ENCODE results near the gene NIBAN1. TPM values are rescaled to one million over a fixed set of nuclear protein-coding genes. Genes with fewer than 3 reads are reported as not detected.

Gene NIBAN1
- total RNA-seq, 1 experiment from 2014 or later, result 8.1 TPM

GRCh38 chr1:184974837-184975115, 468 bp upstream of the NIBAN1 start:
- ATAC-seq, result no peak

GRCh38 chr1:184973272-184974055, 844 bp downstream of the NIBAN1 start:
- ChIA-PET POLR2A (interaction anchor here (1.2 to 1.4 kb wide), 2 partner anchors 168 to 178 kb away, joined by 3 to 4 read pairs; no protein-coding TSS in a partner anchor), CTCF (interaction anchor here (1.1 to 3.2 kb wide), 6 partner anchors 9 to 197 kb away, joined by 3 to 16 read pairs (median 8); no protein-coding TSS in a partner anchor)
- peaks cover 59% of the 10 kb centered on the region for H3K27me3 Mint-ChIP-seq (ENCODE audit: low read depth)
- no peak for TF ChIP-seq NR1H2 (CRISPR knock-in tag; IDR thresholded peaks at IDR 0.05)
- TF ChIP-seq MYBL2 (CRISPR knock-in tag; IDR thresholded peaks at IDR 0.05), result no peak
- TF ChIP-seq ZNF263 (CRISPR knock-in tag; IDR thresholded peaks at IDR 0.05; ENCODE audit: low read depth), result no peak
- TF ChIP-seq ESRRA (CRISPR knock-in tag; IDR thresholded peaks at IDR 0.05; ENCODE audit: borderline replicate concordance), result no peak
- 0 out of 2 replicates have a peak, but pooled peaks have one; percentile 26 for TF ChIP-seq ARID4B (CRISPR knock-in tag; IDR thresholded peaks at IDR 0.05; ENCODE audit: borderline replicate concordance)
- no peak for TF ChIP-seq ZNF512 (CRISPR knock-in tag; IDR thresholded peaks at IDR 0.05; ENCODE audit: borderline replicate concordance)
- TF ChIP-seq JUN (CRISPR knock-in tag; IDR thresholded peaks at IDR 0.05), result no peak; the same call in 1 of the 2 replicates

More at GRCh38 chr1:184974837-184975115, 468 bp upstream of the NIBAN1 start:
- TF ChIP-seq NR2C2 (CRISPR knock-in tag; IDR thresholded peaks at IDR 0.05) (no peak), STAT6 (CRISPR knock-in tag; conservative IDR thresholded peaks at IDR 0.05; ENCODE audit: low read depth) (no peak), CREB1 (CRISPR knock-in tag; IDR thresholded peaks at IDR 0.05) (no peak), TEAD4 (CRISPR knock-in tag; IDR thresholded peaks at IDR 0.05) (no peak), MXD4 (CRISPR knock-in tag; IDR thresholded peaks at IDR 0.05; ENCODE audit: borderline replicate concordance) (no peak), TEAD1 (CRISPR knock-in tag; IDR thresholded peaks at IDR 0.05) (no peak), ATF3 (CRISPR knock-in tag; conservative IDR thresholded peaks at IDR 0.05) (no peak), FOXP4 (CRISPR knock-in tag; IDR thresholded peaks at IDR 0.05) (no peak), E2F5 (CRISPR knock-in tag; IDR thresholded peaks at IDR 0.05) (no peak), ELF4 (CRISPR knock-in tag; IDR thresholded peaks at IDR 0.05; ENCODE audit: low read depth) (no peak)
- H3K27ac Mint-ChIP-seq, result no peak overlapping the region
- H3K4me1 Mint-ChIP-seq, result peaks cover 8% of the 10 kb centered on the region
- peaks cover 59% of the 10 kb centered on the region for H3K27me3 Mint-ChIP-seq (ENCODE audit: low read depth)
- no peaks in the 10 kb centered on the region for H3K36me3 Mint-ChIP-seq
- ChIA-PET CTCF (interaction anchor here (1.1 to 2.1 kb wide), 4 partner anchors 10 to 195 kb away, joined by 3 to 16 read pairs (median 8); no protein-coding TSS in a partner anchor), POLR2A (interaction anchor here (0.7 to 1.4 kb wide), 5 partner anchors 71 to 290 kb away, joined by 3 to 4 read pairs (median 3); partner anchors contain the start of gene RNF2)
- no peak for DNase-seq (ENCODE audit: low spot score)
- peaks cover 5% of the 10 kb centered on the region; the same call in 1 of the 2 replicates for H3K9me3 Mint-ChIP-seq
- H3K4me3 Mint-ChIP-seq, result peak overlapping the region; percentile 70

More at GRCh38 chr1:184973272-184974055, 844 bp downstream of the NIBAN1 start:
- H3K27ac Mint-ChIP-seq, result no peak overlapping the region
- H3K36me3 Mint-ChIP-seq, result no peaks in the 10 kb centered on the region
- ATAC-seq (peak; percentile 82), DNase-seq (ENCODE audit: low spot score) (peak; percentile 55)
- H3K9me3 Mint-ChIP-seq, result peaks cover 4% of the 10 kb centered on the region; the same call in 1 of the 2 replicates
- peaks cover 8% of the 10 kb centered on the region for H3K4me1 Mint-ChIP-seq
- peak overlapping the region; percentile 91 for H3K4me3 Mint-ChIP-seq
